ENCODE data around the gene SGCD.

Gene SGCD

DNA sequence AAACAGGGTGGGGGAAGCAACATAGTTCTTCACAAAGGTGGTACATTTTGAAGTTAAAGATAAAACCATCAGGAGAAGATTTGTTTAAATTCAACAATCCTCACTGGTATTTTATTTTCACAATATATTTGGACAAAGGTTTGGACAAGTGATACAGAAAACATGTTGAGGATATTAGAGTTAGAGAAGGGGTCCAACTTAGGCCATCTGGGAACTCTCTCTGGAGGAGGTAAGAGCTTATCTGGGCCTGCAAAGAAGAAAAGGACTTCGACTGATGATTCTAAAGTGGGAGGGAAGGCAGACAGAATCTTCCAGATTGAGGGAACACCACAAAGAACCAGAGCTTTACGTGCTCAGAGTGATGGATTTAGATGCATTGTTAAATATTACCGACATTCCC lies 58.5 kb downstream of the SGCD start:
- H3K4me1 ChIP-seq (ENCODE audit: control insufficient read depth in 2 of 2, insufficient read depth in 1 of 2, low read depth in 1 of 2, low read length in 2 of 2): peaks cover 0 to 1% of the 10 kb centered on the region in 2 donors
- no peak overlapping the region for H4K8ac ChIP-seq (ENCODE audit: low read depth, low read length)
- H3K14ac ChIP-seq (ENCODE audit: low read length): no peak overlapping the region
- H3K4ac ChIP-seq (ENCODE audit: low read length): no peak overlapping the region
- H2BK12ac ChIP-seq (ENCODE audit: low read length): no peak overlapping the region
- no peak overlapping the region for H4K91ac ChIP-seq (ENCODE audit: low read depth, low read length, poor library complexity)
- no CpG with 5 or more reads among the region's 3 CpGs for WGBS, 2 donors (ENCODE audit: extremely low coverage in 2 of 2, insufficient read length in 2 of 2, insufficient replicate concordance in 1 of 2)
- H2BK15ac ChIP-seq (ENCODE audit: low read length): no peak overlapping the region
- no peaks in the 10 kb centered on the region for H3K79me1 ChIP-seq (ENCODE audit: low read depth, low read length)
- no peak overlapping the region for H2BK5ac ChIP-seq (ENCODE audit: low read length)
- H3K18ac ChIP-seq (ENCODE audit: low read length): no peak overlapping the region
- no peak overlapping the region for H3K4me2 ChIP-seq (ENCODE audit: insufficient read depth, low read length, poor library complexity, severe bottlenecking)
- no peak overlapping the region for H2AFZ ChIP-seq (ENCODE audit: low read length)
- no peaks in the 10 kb centered on the region for H3K36me3 ChIP-seq (replicated peaks in 1 of 2; ENCODE audit: control insufficient read depth in 2 of 2, insufficient read depth in 2 of 2, low read length in 2 of 2)
- no peak overlapping the region for H2BK120ac ChIP-seq (ENCODE audit: low read depth, low read length)
- DNase-seq (ENCODE audit: low spot score): no peak
- H2AK5ac ChIP-seq (ENCODE audit: low read depth, low read length): no peak overlapping the region
- no peak overlapping the region for H3K4me3 ChIP-seq (ENCODE audit: low read length in 2 of 2)
- no peak overlapping the region for H3K27ac ChIP-seq (replicated peaks; ENCODE audit: low read length)
- no peak overlapping the region for H3K23ac ChIP-seq (ENCODE audit: low read depth, low read length, poor library complexity)
- no peaks in the 10 kb centered on the region for H3K9me3 ChIP-seq (replicated peaks in 1 of 2; ENCODE audit: control insufficient read depth in 2 of 2, insufficient read depth in 1 of 2, low read depth in 1 of 2, low read length in 2 of 2)
- no peaks in the 10 kb centered on the region for H3K27me3 ChIP-seq (ENCODE audit: control insufficient read depth in 3 of 3, insufficient read depth in 3 of 3, low read depth in 1 of 3, low read length in 3 of 3)
- no peak overlapping the region for H3K9ac ChIP-seq (ENCODE audit: low read depth, low read length, poor library complexity)

DNA sequence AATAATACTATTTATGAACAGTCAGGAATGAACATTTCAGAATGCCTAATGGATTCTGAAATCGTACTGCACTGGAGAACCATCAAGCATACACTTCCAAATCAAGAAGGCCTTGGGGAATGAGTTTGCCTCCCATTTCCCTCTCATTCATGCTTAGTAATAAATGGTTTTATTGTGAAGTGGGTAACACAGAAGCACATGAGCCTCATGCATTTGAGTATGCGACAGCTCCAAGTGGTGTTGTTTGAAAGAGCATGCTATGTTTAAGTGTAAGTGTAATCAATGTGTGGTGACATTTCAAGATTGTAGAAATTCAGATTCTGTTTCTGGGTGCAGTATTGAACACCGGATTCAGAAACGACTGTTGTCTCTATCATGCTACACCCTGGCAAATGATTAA lies 60.0 kb downstream of the SGCD start:
- H3K27me3 ChIP-seq (ENCODE audit: control insufficient read depth in 3 of 3, insufficient read depth in 3 of 3, low read depth in 1 of 3, low read length in 3 of 3): no peaks in the 10 kb centered on the region
- WGBS, 2 donors (ENCODE audit: extremely low coverage in 2 of 2, insufficient read length in 2 of 2, insufficient replicate concordance in 1 of 2): no CpG with 5 or more reads among the region's 4 CpGs
- DNase-seq (ENCODE audit: low spot score): no peak

DNA sequence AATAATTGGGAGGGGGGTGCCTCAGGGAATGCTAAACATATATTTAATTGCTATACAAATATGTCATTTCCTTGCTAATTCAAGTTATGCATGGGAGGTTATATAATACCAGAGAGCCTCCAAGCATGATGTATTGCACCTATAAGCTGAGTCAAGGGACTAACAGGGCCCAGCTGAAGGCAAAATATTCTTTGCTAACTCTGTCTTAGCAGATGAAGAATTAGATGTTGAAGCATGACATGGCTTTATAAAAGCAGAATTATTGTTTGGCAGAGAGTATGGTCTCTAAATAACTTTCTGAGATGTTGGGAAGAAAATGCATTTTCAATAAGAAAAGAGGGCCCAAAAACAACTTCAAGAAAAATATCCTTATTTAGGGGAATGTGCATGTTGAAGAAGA lies 60.4 kb downstream of the SGCD start:
- no peak overlapping the region for H2BK15ac ChIP-seq (ENCODE audit: low read length)
- no peak overlapping the region for H3K4me2 ChIP-seq (ENCODE audit: insufficient read depth, low read length, poor library complexity, severe bottlenecking)
- no peak overlapping the region for H2BK12ac ChIP-seq (ENCODE audit: low read length)
- no peak overlapping the region for H4K91ac ChIP-seq (ENCODE audit: low read depth, low read length, poor library complexity)
- no peaks in the 10 kb centered on the region for H3K36me3 ChIP-seq (replicated peaks in 1 of 2; ENCODE audit: control insufficient read depth in 2 of 2, insufficient read depth in 2 of 2, low read length in 2 of 2)
- no peak overlapping the region for H3K4me3 ChIP-seq (ENCODE audit: low read length in 2 of 2)
- H3K4me1 ChIP-seq (ENCODE audit: control insufficient read depth in 2 of 2, insufficient read depth in 1 of 2, low read depth in 1 of 2, low read length in 2 of 2): peaks cover 0 to 1% of the 10 kb centered on the region in 2 donors
- no peak overlapping the region for H3K14ac ChIP-seq (ENCODE audit: low read length)
- no peak overlapping the region for H3K18ac ChIP-seq (ENCODE audit: low read length)
- H4K8ac ChIP-seq (ENCODE audit: low read depth, low read length): no peak overlapping the region
- no peak for DNase-seq (ENCODE audit: low spot score)
- no peaks in the 10 kb centered on the region for H3K79me1 ChIP-seq (ENCODE audit: low read depth, low read length)
- H3K27ac ChIP-seq (replicated peaks; ENCODE audit: low read length): no peak overlapping the region
- no peak overlapping the region for H2AK5ac ChIP-seq (ENCODE audit: low read depth, low read length)
- H2AFZ ChIP-seq (ENCODE audit: low read length): no peak overlapping the region
- H3K23ac ChIP-seq (ENCODE audit: low read depth, low read length, poor library complexity): no peak overlapping the region
- no peak overlapping the region for H3K4ac ChIP-seq (ENCODE audit: low read length)
- H2BK120ac ChIP-seq (ENCODE audit: low read depth, low read length): no peak overlapping the region
- no peak overlapping the region for H2BK5ac ChIP-seq (ENCODE audit: low read length)
- H3K9ac ChIP-seq (ENCODE audit: low read depth, low read length, poor library complexity): no peak overlapping the region
- no peaks in the 10 kb centered on the region for H3K27me3 ChIP-seq (ENCODE audit: control insufficient read depth in 3 of 3, insufficient read depth in 3 of 3, low read depth in 1 of 3, low read length in 3 of 3)
- H3K9me3 ChIP-seq (replicated peaks in 1 of 2; ENCODE audit: control insufficient read depth in 2 of 2, insufficient read depth in 1 of 2, low read depth in 1 of 2, low read length in 2 of 2): no peaks in the 10 kb centered on the region

More for the DNA sequence above, 60.0 kb downstream of the SGCD start:
- Histone ChIP-seq H3K18ac (ENCODE audit: low read length) (no peak overlapping the region), H4K91ac (ENCODE audit: low read depth, low read length, poor library complexity) (no peak overlapping the region), H3K4me1 (ENCODE audit: control insufficient read depth in 2 of 2, insufficient read depth in 1 of 2, low read depth in 1 of 2, low read length in 2 of 2) (peaks cover 0 to 1% of the 10 kb centered on the region in 2 donors), H2BK15ac (ENCODE audit: low read length) (no peak overlapping the region), H2AK5ac (ENCODE audit: low read depth, low read length) (no peak overlapping the region), H2AFZ (ENCODE audit: low read length) (no peak overlapping the region), H3K4me3 (ENCODE audit: low read length in 2 of 2) (no peak overlapping the region), H3K14ac (ENCODE audit: low read length) (no peak overlapping the region), H2BK120ac (ENCODE audit: low read depth, low read length) (no peak overlapping the region), H2BK5ac (ENCODE audit: low read length) (no peak overlapping the region), H3K27ac (replicated peaks; ENCODE audit: low read length) (no peak overlapping the region), H4K8ac (ENCODE audit: low read depth, low read length) (no peak overlapping the region), H2BK12ac (ENCODE audit: low read length) (no peak overlapping the region), H3K23ac (ENCODE audit: low read depth, low read length, poor library complexity) (no peak overlapping the region), H3K4ac (ENCODE audit: low read length) (no peak overlapping the region), H3K4me2 (ENCODE audit: insufficient read depth, low read length, poor library complexity, severe bottlenecking) (no peak overlapping the region), H3K9me3 (replicated peaks in 1 of 2; ENCODE audit: control insufficient read depth in 2 of 2, insufficient read depth in 1 of 2, low read depth in 1 of 2, low read length in 2 of 2) (no peaks in the 10 kb centered on the region), H3K79me1 (ENCODE audit: low read depth, low read length) (no peaks in the 10 kb centered on the region), H3K36me3 (replicated peaks in 1 of 2; ENCODE audit: control insufficient read depth in 2 of 2, insufficient read depth in 2 of 2, low read length in 2 of 2) (no peaks in the 10 kb centered on the region), H3K9ac (ENCODE audit: low read depth, low read length, poor library complexity) (no peak overlapping the region)

DNA sequence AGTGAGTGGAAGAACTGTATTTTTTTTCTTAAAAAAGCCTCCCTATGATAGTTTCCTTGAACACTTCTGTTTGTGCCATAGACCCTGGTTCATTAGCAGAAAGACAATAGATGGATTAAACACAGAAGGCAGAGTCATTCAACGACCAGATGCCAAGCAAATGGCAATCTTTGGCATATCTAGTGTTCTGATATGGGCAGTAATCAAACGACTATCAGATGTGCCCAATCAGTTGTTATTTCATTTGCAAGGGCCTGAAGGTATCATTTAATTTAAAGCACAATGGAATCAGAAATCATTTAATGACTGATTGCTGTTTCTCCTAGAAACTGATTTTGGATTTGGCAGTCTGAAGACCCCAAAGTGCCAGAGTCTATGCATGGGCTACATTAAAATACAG lies 61.3 kb downstream of the SGCD start:
- Histone ChIP-seq H3K27me3 (ENCODE audit: control insufficient read depth in 3 of 3, insufficient read depth in 3 of 3, low read depth in 1 of 3, low read length in 3 of 3) (no peaks in the 10 kb centered on the region), H3K23ac (ENCODE audit: low read depth, low read length, poor library complexity) (no peak overlapping the region), H3K4me2 (ENCODE audit: insufficient read depth, low read length, poor library complexity, severe bottlenecking) (no peak overlapping the region), H4K8ac (ENCODE audit: low read depth, low read length) (no peak overlapping the region), H2BK12ac (ENCODE audit: low read length) (no peak overlapping the region), H3K18ac (ENCODE audit: low read length) (no peak overlapping the region), H3K4me1 (ENCODE audit: control insufficient read depth in 2 of 2, insufficient read depth in 1 of 2, low read depth in 1 of 2, low read length in 2 of 2) (peaks cover 0 to 1% of the 10 kb centered on the region in 2 donors), H4K91ac (ENCODE audit: low read depth, low read length, poor library complexity) (no peak overlapping the region), H3K9me3 (replicated peaks in 1 of 2; ENCODE audit: control insufficient read depth in 2 of 2, insufficient read depth in 1 of 2, low read depth in 1 of 2, low read length in 2 of 2) (no peaks in the 10 kb centered on the region), H3K79me1 (ENCODE audit: low read depth, low read length) (no peaks in the 10 kb centered on the region), H2AK5ac (ENCODE audit: low read depth, low read length) (no peak overlapping the region), H3K9ac (ENCODE audit: low read depth, low read length, poor library complexity) (no peak overlapping the region), H3K14ac (ENCODE audit: low read length) (no peak overlapping the region), H2BK15ac (ENCODE audit: low read length) (no peak overlapping the region), H3K27ac (replicated peaks; ENCODE audit: low read length) (no peak overlapping the region), H3K4ac (ENCODE audit: low read length) (no peak overlapping the region), H3K36me3 (replicated peaks in 1 of 2; ENCODE audit: control insufficient read depth in 2 of 2, insufficient read depth in 2 of 2, low read length in 2 of 2) (no peaks in the 10 kb centered on the region), H3K4me3 (ENCODE audit: low read length in 2 of 2) (no peak overlapping the region), H2AFZ (ENCODE audit: low read length) (no peak overlapping the region), H2BK5ac (ENCODE audit: low read length) (no peak overlapping the region), H2BK120ac (ENCODE audit: low read depth, low read length) (no peak overlapping the region)
- no CpG with 5 or more reads among the region's 2 CpGs for WGBS, 2 donors (ENCODE audit: extremely low coverage in 2 of 2, insufficient read length in 2 of 2, insufficient replicate concordance in 1 of 2)
- DNase-seq (ENCODE audit: low spot score): no peak

Data from neuronal stem cell (in vitro differentiated cells).